Activated T-cell treated with anti-CD3 and anti-CD28 coated beads for 24 hours (primary cell): ENCODE data around the gene AFAP1.

Source experiments
- DNase-seq: peaks from one replicate; pipeline ENCODE4 v3.0.0-alpha.2; 2020; ENCODE audit warnings: low read depth

AFAP1 gene

GRCh38 chr4:7863911-7864681 lies 75.6 kb downstream of the AFAP1 start:
- no peak for DNase-seq

GRCh38 chr4:7862561-7863192 lies 77.0 kb downstream of the AFAP1 start:
- no peak for DNase-seq

GRCh38 chr4:7861440-7861881 lies 78.2 kb downstream of the AFAP1 start:
- DNase-seq = no peak

- no peak for DNase-seq
Observed at GRCh38 chr4:7860600-7861163, 79.0 kb downstream of the AFAP1 start.

- DNase-seq = no peak
Observed at GRCh38 chr4:7859326-7859725, 80.3 kb downstream of the AFAP1 start.

- DNase-seq = no peak
Observed at GRCh38 chr4:7858498-7858897, 81.2 kb downstream of the AFAP1 start.

GRCh38 chr4:7857993-7858392 lies 81.7 kb downstream of the AFAP1 start:
- no peak for DNase-seq

- DNase-seq = no peak
Observed at GRCh38 chr4:7857238-7857701, 82.4 kb downstream of the AFAP1 start.

GRCh38 chr4:7855731-7856130 lies 83.9 kb downstream of the AFAP1 start:
- no peak for DNase-seq

- peak; percentile 56 for DNase-seq
Observed at GRCh38 chr4:7854697-7855370, 84.8 kb downstream of the AFAP1 start.

- no peak for DNase-seq
Observed at GRCh38 chr4:7854216-7854615, 85.4 kb downstream of the AFAP1 start.

GRCh38 chr4:7853271-7853670 lies 86.4 kb downstream of the AFAP1 start:
- no peak for DNase-seq

GRCh38 chr4:7852568-7853185 lies 87.0 kb downstream of the AFAP1 start:
- no peak for DNase-seq

GRCh38 chr4:7850489-7850888 lies 89.2 kb downstream of the AFAP1 start:
- DNase-seq = no peak

GRCh38 chr4:7847206-7847605 lies 92.5 kb downstream of the AFAP1 start:
- DNase-seq = no peak

GRCh38 chr4:7845493-7846128 lies 94.0 kb downstream of the AFAP1 start:
- no peak for DNase-seq

GRCh38 chr4:7844594-7844991 lies 95.1 kb downstream of the AFAP1 start:
- DNase-seq = no peak

- peak; percentile 69 for DNase-seq
Observed at GRCh38 chr4:7843831-7844593, 95.6 kb downstream of the AFAP1 start.

- no peak for DNase-seq
Observed at GRCh38 chr4:7842384-7843279, 97.0 kb downstream of the AFAP1 start.

- DNase-seq = no peak
Observed at GRCh38 chr4:7841894-7842293, 97.8 kb downstream of the AFAP1 start.
